ENCODE results near the gene OR6F1. TPM values are rescaled to one million over a fixed set of nuclear protein-coding genes. Genes with fewer than 3 reads are reported as not detected.

OR6F1 gene
- total and polyA plus RNA-seq, 2 donors (not counting 1 experiment from before 2014, with no cell fraction given) = not detected

GRCh38 chr1:247747616-247748015, 31.2 kb upstream of the OR6F1 start:
- no peak overlapping the region for H3K27ac Mint-ChIP-seq
- WGBS (ENCODE audit: insufficient coverage) = 100% methylated on average over 5 of the region's 7 CpGs
- Histone ChIP-seq H3K4me1 (ENCODE audit: control insufficient read depth in 2 of 2, insufficient read depth in 2 of 2, low read length in 2 of 2) (no peaks in the 10 kb centered on the region), H3K79me2 (ENCODE audit: control insufficient read depth, insufficient read depth, low read length) (no peaks in the 10 kb centered on the region), H3K4me2 (replicated peaks; ENCODE audit: low read depth, low read length, poor library complexity, severe bottlenecking) (no peak overlapping the region), H4K20me1 (ENCODE audit: control insufficient read depth, insufficient read depth, low read length, poor library complexity, severe bottlenecking) (no peaks in the 10 kb centered on the region), H3K4me3 (ENCODE audit: control extremely low read depth in 1 of 5, extremely low read depth in 1 of 5, insufficient read depth in 1 of 5, low read depth in 2 of 5, low read length in 4 of 5) (no peak overlapping the region), H3K9me3 (ENCODE audit: control extremely low read depth in 1 of 3, control insufficient read depth in 2 of 3, insufficient read depth in 1 of 3, low read length in 2 of 3) (peaks cover 0 to 13% (median 4%) of the 10 kb centered on the region in 3 donors), H3K9ac (ENCODE audit: low read length) (no peak overlapping the region), H3K27ac (ENCODE audit: low read length in 2 of 2) (no peak overlapping the region), H3K36me3 (replicated peaks in 1 of 2; ENCODE audit: control extremely low read depth in 1 of 2, control insufficient read depth in 1 of 2, extremely low read depth in 1 of 2, insufficient read depth in 2 of 2, low read length in 1 of 2) (no peaks in the 10 kb centered on the region), H2AFZ (ENCODE audit: insufficient read depth, low read depth, low read length, poor library complexity, severe bottlenecking) (no peak overlapping the region), H3K27me3 (replicated peaks in 1 of 4; ENCODE audit: control extremely low read depth in 1 of 4, control insufficient read depth in 3 of 4, insufficient read depth in 4 of 4, low read length in 3 of 4) (no peaks in the 10 kb centered on the region)
- intact Hi-C loops (cut with micrococcal nuclease) = no loop called here
- peaks cover 4% of the 10 kb centered on the region for H3K9me3 Mint-ChIP-seq (ENCODE audit: insufficient read depth)
- H3K4me1 Mint-ChIP-seq = no peaks in the 10 kb centered on the region
- CTCF ChIA-PET = no interaction called here
- DNase-seq = no peak
- POLR2A ChIA-PET = no interaction called here
- H3K4me3 Mint-ChIP-seq = no peak overlapping the region
- TF ChIP-seq CTCF (IDR thresholded peaks at IDR 0.05) (no peak), EZH2 (IDR thresholded peaks at IDR 0.05; ENCODE audit: borderline replicate concordance, insufficient read depth, low read depth, low read length, poor library complexity, severe bottlenecking) (no peak)
- no peak for ATAC-seq (ENCODE audit: low read depth)
- H3K27me3 Mint-ChIP-seq = no peaks in the 10 kb centered on the region

- CTCF ChIA-PET = no interaction called here
These were observed 30.0 kb upstream of the OR6F1 start for GRCh38 chr1:247746391-247746935.

More at GRCh38 chr1:247746391-247746935, 30.0 kb upstream of the OR6F1 start:
- Histone ChIP-seq H2AFZ (ENCODE audit: insufficient read depth, low read depth, low read length, poor library complexity, severe bottlenecking) (no peak overlapping the region), H3K4me2 (replicated peaks; ENCODE audit: low read depth, low read length, poor library complexity, severe bottlenecking) (no peak overlapping the region), H3K4me3 (ENCODE audit: control extremely low read depth in 1 of 5, extremely low read depth in 1 of 5, insufficient read depth in 1 of 5, low read depth in 2 of 5, low read length in 4 of 5) (no peak overlapping the region), H3K27me3 (replicated peaks in 1 of 4; ENCODE audit: control extremely low read depth in 1 of 4, control insufficient read depth in 3 of 4, insufficient read depth in 4 of 4, low read length in 3 of 4) (no peaks in the 10 kb centered on the region), H4K20me1 (ENCODE audit: control insufficient read depth, insufficient read depth, low read length, poor library complexity, severe bottlenecking) (no peaks in the 10 kb centered on the region), H3K9me3 (ENCODE audit: control extremely low read depth in 1 of 3, control insufficient read depth in 2 of 3, insufficient read depth in 1 of 3, low read length in 2 of 3) (peaks cover 0 to 13% (median 4%) of the 10 kb centered on the region in 3 donors), H3K27ac (ENCODE audit: low read length in 2 of 2) (no peak overlapping the region), H3K4me1 (ENCODE audit: control insufficient read depth in 2 of 2, insufficient read depth in 2 of 2, low read length in 2 of 2) (no peaks in the 10 kb centered on the region), H3K79me2 (ENCODE audit: control insufficient read depth, insufficient read depth, low read length) (no peaks in the 10 kb centered on the region), H3K36me3 (replicated peaks in 1 of 2; ENCODE audit: control extremely low read depth in 1 of 2, control insufficient read depth in 1 of 2, extremely low read depth in 1 of 2, insufficient read depth in 2 of 2, low read length in 1 of 2) (no peaks in the 10 kb centered on the region), H3K9ac (ENCODE audit: low read length) (no peak overlapping the region)
- no peak for DNase-seq
- Mint-ChIP-seq H3K9me3 (ENCODE audit: insufficient read depth) (peaks cover 4% of the 10 kb centered on the region), H3K4me3 (no peak overlapping the region), H3K4me1 (no peaks in the 10 kb centered on the region), H3K27ac (no peak overlapping the region), H3K27me3 (no peaks in the 10 kb centered on the region)
- intact Hi-C loops (cut with micrococcal nuclease) = no loop called here
- no peak for TF ChIP-seq CTCF (IDR thresholded peaks at IDR 0.05)
- TF ChIP-seq EZH2 (IDR thresholded peaks at IDR 0.05; ENCODE audit: borderline replicate concordance, insufficient read depth, low read depth, low read length, poor library complexity, severe bottlenecking) = no peak
- WGBS (ENCODE audit: insufficient coverage) = 90% methylated on average over 2 of the region's 3 CpGs
- no peak for ATAC-seq (ENCODE audit: low read depth)
- POLR2A ChIA-PET = no interaction called here
